A673 (cell line): Measurements from ENCODE around the gene C8G.

Source experiments
- CTCF ChIP-seq: fragments of 300-800, 200-600 bp; sonication (generic); conservative IDR thresholded peaks from 2 replicates; pipeline ENCODE4 v1.5.1; 2017; ENCODE audit warnings: low read depth, mild to moderate bottlenecking, antibody characterized with exemption, low read length, moderate library complexity, mixed read lengths
- EZH2 ChIP-seq: fragments of 200-600 bp; sonication (generic); IDR thresholded peaks from 2 replicates; pipeline ENCODE4 v1.6.1; 2017; ENCODE audit warnings: borderline replicate concordance, low read depth, mild to moderate bottlenecking, mixed read lengths, antibody characterized with exemption, low read length; ENCODE audit not compliant: poor library complexity, severe bottlenecking

- no peak for TF ChIP-seq CTCF
- no peak for TF ChIP-seq EZH2
Observed at GRCh38 chr9:136978865-136979544, 34.0 kb downstream of the C8G start.
